ENCODE data around the gene SHISA9. TPM values are rescaled to one million over a fixed set of nuclear protein-coding genes. Genes with fewer than 3 reads are reported as not detected.

The SHISA9 gene
- total RNA-seq, 4 donors from 2014 or later = 3.6 to 10.8 (median 4.6) TPM

DNA sequence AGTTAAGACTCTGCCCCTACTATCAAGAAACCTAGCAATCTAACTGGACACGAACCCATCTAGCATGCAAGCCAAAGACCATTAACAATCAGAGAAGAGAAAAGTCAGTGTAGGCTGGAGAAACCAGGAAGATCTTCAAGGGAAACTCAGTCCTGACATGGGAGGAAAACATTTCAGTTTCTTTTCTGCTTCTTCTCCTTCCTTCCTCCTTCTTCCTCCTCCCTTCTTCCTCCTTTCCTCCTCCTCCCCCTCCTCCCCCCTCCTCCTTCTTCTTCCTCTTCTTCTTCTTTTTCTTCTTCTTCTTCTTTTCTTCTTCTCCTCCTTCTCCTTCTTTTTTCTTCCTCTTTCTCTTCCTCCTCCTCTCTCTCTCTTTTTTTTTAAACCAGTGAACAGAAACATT, 29.6 kb upstream of the SHISA9 start:
- TF ChIP-seq, protein P1, sequence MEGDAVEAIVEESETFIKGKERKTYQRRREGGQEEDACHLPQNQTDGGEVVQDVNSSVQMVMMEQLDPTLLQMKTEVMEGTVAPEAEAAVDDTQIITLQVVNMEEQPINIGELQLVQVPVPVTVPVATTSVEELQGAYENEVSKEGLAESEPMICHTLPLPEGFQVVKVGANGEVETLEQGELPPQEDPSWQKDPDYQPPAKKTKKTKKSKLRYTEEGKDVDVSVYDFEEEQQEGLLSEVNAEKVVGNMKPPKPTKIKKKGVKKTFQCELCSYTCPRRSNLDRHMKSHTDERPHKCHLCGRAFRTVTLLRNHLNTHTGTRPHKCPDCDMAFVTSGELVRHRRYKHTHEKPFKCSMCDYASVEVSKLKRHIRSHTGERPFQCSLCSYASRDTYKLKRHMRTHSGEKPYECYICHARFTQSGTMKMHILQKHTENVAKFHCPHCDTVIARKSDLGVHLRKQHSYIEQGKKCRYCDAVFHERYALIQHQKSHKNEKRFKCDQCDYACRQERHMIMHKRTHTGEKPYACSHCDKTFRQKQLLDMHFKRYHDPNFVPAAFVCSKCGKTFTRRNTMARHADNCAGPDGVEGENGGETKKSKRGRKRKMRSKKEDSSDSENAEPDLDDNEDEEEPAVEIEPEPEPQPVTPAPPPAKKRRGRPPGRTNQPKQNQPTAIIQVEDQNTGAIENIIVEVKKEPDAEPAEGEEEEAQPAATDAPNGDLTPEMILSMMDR (IDR thresholded peaks at IDR 0.05) = no peak
- Histone ChIP-seq H3K27ac (replicated peaks in 1 of 4) (no peak overlapping the region), H3K9me3 (peaks cover 0 to 7% (median 3%) of the 10 kb centered on the region in 4 donors), H3K4me1 (no peaks in the 10 kb centered on the region), H3K27me3 (peaks cover 0 to 12% (median 0%) of the 10 kb centered on the region in 4 donors), H3K36me3 (no peaks in the 10 kb centered on the region), H3K4me3 (no peak overlapping the region)
- no peak for DNase-seq (ENCODE audit: extremely low spot score)
- intact Hi-C loops (cut with DNase I) = no loop called here
- 76% methylated on average over 1 of the region's 1 CpG for WGBS

DNA sequence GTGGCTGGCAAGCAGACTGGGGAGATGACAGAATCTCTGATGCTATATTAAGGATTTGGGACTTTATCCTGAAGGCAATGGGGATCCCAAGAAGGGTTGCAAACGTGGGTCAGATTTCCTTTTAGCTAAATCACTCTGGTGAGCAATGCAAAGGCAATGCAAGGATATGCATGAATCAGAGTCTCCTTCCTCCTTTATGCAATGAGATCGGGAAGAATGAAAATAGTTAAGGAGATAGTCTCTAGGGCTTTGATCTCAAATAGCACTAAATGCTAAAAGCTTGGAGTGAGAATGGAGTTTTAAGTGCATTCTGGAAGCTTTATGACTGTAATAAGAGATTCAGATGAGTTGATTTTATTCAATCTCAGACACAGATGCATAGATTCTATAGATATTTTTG, 27.2 kb upstream of the SHISA9 start:
- 41% methylated on average over 2 of the region's 2 CpGs for WGBS
- no peak overlapping the region for H3K4me3 ChIP-seq
- H3K36me3 ChIP-seq = no peaks in the 10 kb centered on the region
- intact Hi-C loops (cut with DNase I) = no loop called here
- TF ChIP-seq, protein P1 (IDR thresholded peaks at IDR 0.05) = no peak
- TF ChIP-seq POLR2AphosphoS5 (IDR thresholded peaks at IDR 0.05) (no peak), POLR2A (IDR thresholded peaks at IDR 0.05; ENCODE audit: low read depth) (no peak), EP300 (IDR thresholded peaks at IDR 0.05) (no peak)
- H3K27me3 ChIP-seq = peaks cover 0 to 14% (median 0%) of the 10 kb centered on the region in 4 donors
- DNase-seq (ENCODE audit: extremely low spot score) = no peak
- no peaks in the 10 kb centered on the region for H3K4me1 ChIP-seq
- no peak overlapping the region for H3K27ac ChIP-seq (replicated peaks in 1 of 4)
- peaks cover 0 to 7% (median 3%) of the 10 kb centered on the region in 4 donors for H3K9me3 ChIP-seq

DNA sequence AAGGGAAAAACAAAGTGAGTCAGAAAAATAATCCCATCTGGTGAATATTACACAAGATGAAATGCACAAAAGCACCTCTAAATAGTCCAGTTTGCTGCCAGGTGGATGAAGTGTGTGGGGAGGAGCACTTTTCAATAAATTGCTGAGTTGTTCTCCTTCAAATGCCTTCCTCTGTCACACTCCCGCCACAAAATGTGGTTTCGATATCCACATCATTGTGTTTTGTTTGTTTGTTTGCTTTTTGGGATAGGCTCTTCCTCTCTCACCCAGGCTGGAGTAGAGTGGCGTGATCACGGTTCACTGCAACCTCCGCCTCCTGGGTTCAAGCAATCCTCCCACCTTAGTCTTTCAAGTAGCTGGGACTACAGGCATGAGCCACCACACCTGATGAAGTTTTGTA, 24.6 kb upstream of the SHISA9 start:
- Histone ChIP-seq H3K4me1 (no peaks in the 10 kb centered on the region), H3K4me3 (no peak overlapping the region), H3K9me3 (no peaks in the 10 kb centered on the region), H3K27me3 (peaks cover 0 to 14% (median 0%) of the 10 kb centered on the region in 4 donors), H3K27ac (replicated peaks in 1 of 4) (no peak overlapping the region), H3K36me3 (no peaks in the 10 kb centered on the region)
- no peak for DNase-seq (ENCODE audit: extremely low spot score)
- intact Hi-C loops (cut with DNase I) = no loop called here
- TF ChIP-seq POLR2AphosphoS5 (IDR thresholded peaks at IDR 0.05) (no peak), EP300 (IDR thresholded peaks at IDR 0.05) (no peak), POLR2A (IDR thresholded peaks at IDR 0.05; ENCODE audit: low read depth) (no peak)
- TF ChIP-seq, protein P1 (IDR thresholded peaks at IDR 0.05) = no peak
- 81% methylated on average over 5 of the region's 5 CpGs for WGBS

DNA sequence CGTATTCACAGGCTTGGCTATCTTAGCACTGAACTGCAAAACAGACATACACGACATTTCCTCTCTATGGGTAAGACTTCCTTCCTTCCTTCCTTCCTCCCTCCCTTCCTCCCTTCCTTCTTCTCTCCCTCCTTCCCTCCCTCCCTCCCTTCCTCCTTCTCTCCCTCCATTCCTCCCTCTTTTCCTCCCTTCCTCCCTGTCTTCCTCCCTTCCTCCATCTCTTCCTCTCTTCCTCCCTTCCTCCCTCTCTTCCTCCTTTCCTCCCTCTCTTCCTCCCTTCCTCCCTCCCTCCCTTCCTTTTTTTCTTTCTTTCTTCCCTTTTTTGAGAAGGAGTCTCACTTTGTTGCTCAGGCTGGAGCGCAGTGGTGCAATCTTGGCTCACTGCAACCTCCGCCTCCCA, 22.4 kb upstream of the SHISA9 start:
- no peaks in the 10 kb centered on the region for H3K4me1 ChIP-seq
- peaks cover 0 to 11% (median 0%) of the 10 kb centered on the region in 4 donors for H3K27me3 ChIP-seq
- H3K4me3 ChIP-seq = no peak overlapping the region
- H3K27ac ChIP-seq (replicated peaks in 1 of 4) = no peak overlapping the region
- H3K36me3 ChIP-seq = no peaks in the 10 kb centered on the region
- H3K9me3 ChIP-seq = no peaks in the 10 kb centered on the region
- WGBS = 86% methylated on average over 4 of the region's 4 CpGs
- TF ChIP-seq, protein P1 (IDR thresholded peaks at IDR 0.05) = no peak
- TF ChIP-seq POLR2AphosphoS5 (IDR thresholded peaks at IDR 0.05) (no peak), EP300 (IDR thresholded peaks at IDR 0.05) (no peak), POLR2A (IDR thresholded peaks at IDR 0.05; ENCODE audit: low read depth) (no peak)
- intact Hi-C loops (cut with DNase I) = no loop called here
- DNase-seq (ENCODE audit: extremely low spot score) = no peak

DNA sequence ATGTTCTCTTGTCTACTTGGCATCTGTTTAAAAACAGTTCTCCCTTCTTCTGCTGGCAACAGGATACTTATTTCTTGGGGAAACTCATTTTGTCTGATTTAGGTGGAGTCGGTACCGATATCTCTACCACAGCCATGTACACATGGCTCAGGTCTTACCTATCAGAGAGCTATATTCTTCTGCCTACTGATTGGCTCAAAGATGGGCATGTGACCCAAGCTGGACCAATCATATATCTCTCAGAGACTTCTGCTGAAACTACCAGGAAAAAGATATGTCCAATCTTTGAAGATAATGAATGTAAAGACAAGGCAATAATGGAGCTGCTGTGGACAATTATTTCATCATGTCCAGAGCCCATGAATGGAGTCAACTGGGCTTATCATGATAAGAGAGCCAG, 21.6 kb upstream of the SHISA9 start:
- peaks cover 0 to 11% (median 0%) of the 10 kb centered on the region in 4 donors for H3K27me3 ChIP-seq
- H3K4me1 ChIP-seq = no peaks in the 10 kb centered on the region
- H3K9me3 ChIP-seq = no peaks in the 10 kb centered on the region
- no peak overlapping the region for H3K27ac ChIP-seq (replicated peaks in 1 of 4)
- TF ChIP-seq, protein P1 (IDR thresholded peaks at IDR 0.05) = no peak
- TF ChIP-seq EP300 (IDR thresholded peaks at IDR 0.05) (no peak), POLR2AphosphoS5 (IDR thresholded peaks at IDR 0.05) (no peak), POLR2A (IDR thresholded peaks at IDR 0.05; ENCODE audit: low read depth) (no peak)
- intact Hi-C loops (cut with DNase I) = no loop called here
- 97% methylated on average over 2 of the region's 2 CpGs for WGBS
- DNase-seq (ENCODE audit: extremely low spot score) = no peak
- H3K4me3 ChIP-seq = no peak overlapping the region
- H3K36me3 ChIP-seq = no peaks in the 10 kb centered on the region

Data from esophagus muscularis mucosa (tissue), 4 donors.